ENCODE results near the gene CYP4F8.

- TF ChIP-seq CTCF (conservative IDR thresholded peaks at IDR 0.05; ENCODE audit: low read length) (no peak), EZH2phosphoT487 (IDR thresholded peaks at IDR 0.05; ENCODE audit: borderline replicate concordance, low read depth, low read length) (no peak)
Measured at GRCh38 chr19:15666883-15667282, 51.9 kb downstream of the CYP4F8 start.
